HEK293 (cell line): Measurements from ENCODE around the gene DENND6B.

Experiments
- GLI4 ChIP-seq: fragments of 450-650 bp; formaldehyde crosslinking; IDR thresholded peaks from 2 replicates; pipeline ENCODE4 v1.5.1; 2016; ENCODE audit warnings: missing biosample characterization, missing genetic modification characterization
- IKZF3 ChIP-seq: fragments of 450-650 bp; IDR thresholded peaks from 2 replicates; pipeline ENCODE4 v1.5.0; 2018; ENCODE audit warnings: missing biosample characterization, mild to moderate bottlenecking, missing genetic modification characterization, moderate library complexity
- KLF1 ChIP-seq: fragments of 450-650 bp; formaldehyde crosslinking; IDR thresholded peaks from 2 replicates; pipeline ENCODE4 v1.5.1; 2016; ENCODE audit warnings: missing biosample characterization, missing genetic modification characterization
- KLF10 ChIP-seq: fragments of 450-650 bp; IDR thresholded peaks from 2 replicates; pipeline ENCODE4 v1.5.1; 2018; ENCODE audit warnings: missing biosample characterization, mild to moderate bottlenecking, missing genetic modification characterization
- KLF16 ChIP-seq: fragments of 450-650 bp; formaldehyde crosslinking; IDR thresholded peaks from 2 replicates; pipeline ENCODE4 v1.5.1; 2017; ENCODE audit warnings: missing biosample characterization, missing genetic modification characterization
- SP2 ChIP-seq: fragments of 450-650 bp; formaldehyde crosslinking; IDR thresholded peaks from 2 replicates; pipeline ENCODE4 v1.5.1; 2016; ENCODE audit warnings: missing biosample characterization, missing genetic modification characterization
- ZBTB21 ChIP-seq: fragments of 450-650 bp; formaldehyde crosslinking; IDR thresholded peaks from 2 replicates; pipeline ENCODE4 v1.5.1; 2017; ENCODE audit warnings: missing biosample characterization, missing genetic modification characterization
- ZNF10 ChIP-seq: fragments of 450-650 bp; formaldehyde crosslinking; IDR thresholded peaks from 2 replicates; pipeline ENCODE4 v1.5.1; 2017; ENCODE audit warnings: missing biosample characterization, missing genetic modification characterization
- ZNF112 ChIP-seq: fragments of 450-650 bp; formaldehyde crosslinking; IDR thresholded peaks from 2 replicates; pipeline ENCODE4 v1.5.0; 2017; ENCODE audit warnings: missing biosample characterization, missing genetic modification characterization
- ZNF121 ChIP-seq: fragments of 450-650 bp; formaldehyde crosslinking; IDR thresholded peaks from 2 replicates; pipeline ENCODE4 v1.5.1; 2016; ENCODE audit warnings: missing biosample characterization, missing genetic modification characterization
- ZNF138 ChIP-seq: fragments of 450-650 bp; formaldehyde crosslinking; IDR thresholded peaks from 2 replicates; pipeline ENCODE4 v1.5.1; 2016; ENCODE audit warnings: missing biosample characterization, missing genetic modification characterization, borderline replicate concordance
- ZNF140 ChIP-seq: fragments of 450-650 bp; formaldehyde crosslinking; IDR thresholded peaks from 2 replicates; pipeline ENCODE4 v1.5.1; 2016; ENCODE audit warnings: missing biosample characterization, missing genetic modification characterization
- ZNF175 ChIP-seq: fragments of 450-650 bp; formaldehyde crosslinking; IDR thresholded peaks from 2 replicates; pipeline ENCODE4 v1.5.1; 2016; ENCODE audit warnings: missing biosample characterization, missing genetic modification characterization
- ZNF19 ChIP-seq: fragments of 450-650 bp; formaldehyde crosslinking; IDR thresholded peaks from 2 replicates; pipeline ENCODE4; 2016; ENCODE audit warnings: missing biosample characterization, missing genetic modification characterization, low read depth
- ZNF202 ChIP-seq: fragments of 450-650 bp; formaldehyde crosslinking; IDR thresholded peaks from 2 replicates; pipeline ENCODE4 v1.5.1; 2016; ENCODE audit warnings: missing biosample characterization, missing genetic modification characterization, borderline replicate concordance
- ZNF239 ChIP-seq: fragments of 450-650 bp; formaldehyde crosslinking; IDR thresholded peaks from 2 replicates; pipeline ENCODE4 v1.5.1; 2016; ENCODE audit warnings: missing biosample characterization, missing genetic modification characterization
- ZNF24 ChIP-seq: fragments of 450-650 bp; formaldehyde crosslinking; IDR thresholded peaks from 2 replicates; pipeline ENCODE4 v1.5.1; 2016; ENCODE audit warnings: missing biosample characterization, missing genetic modification characterization
- ZNF302 ChIP-seq: fragments of 450-650 bp; formaldehyde crosslinking; IDR thresholded peaks from 2 replicates; pipeline ENCODE4 v1.5.1; 2016; ENCODE audit warnings: missing biosample characterization, missing genetic modification characterization, low read depth
- ZNF366 ChIP-seq: fragments of 450-650 bp; formaldehyde crosslinking; conservative IDR thresholded peaks from 2 replicates; pipeline ENCODE4 v1.5.1; 2016; ENCODE audit warnings: missing biosample characterization, missing genetic modification characterization
- ZNF433 ChIP-seq: fragments of 450-650 bp; formaldehyde crosslinking; IDR thresholded peaks from 2 replicates; pipeline ENCODE4 v1.5.1; 2016; ENCODE audit warnings: missing biosample characterization, missing genetic modification characterization, low read depth
- ZNF549 ChIP-seq: fragments of 450-650 bp; IDR thresholded peaks from 2 replicates; pipeline ENCODE4 v1.5.1; 2018; ENCODE audit warnings: missing biosample characterization, missing genetic modification characterization, mild to moderate bottlenecking, inconsistent platforms, moderate library complexity
- ZNF629 ChIP-seq: fragments of 450-650 bp; formaldehyde crosslinking; IDR thresholded peaks from 2 replicates; pipeline ENCODE4 v1.5.1; 2017; ENCODE audit warnings: missing biosample characterization, missing genetic modification characterization
- ZNF658 ChIP-seq: fragments of 450-650 bp; formaldehyde crosslinking; IDR thresholded peaks from 2 replicates; pipeline ENCODE4; 2016; ENCODE audit warnings: missing biosample characterization, missing genetic modification characterization
- TF ChIP-seq, protein P1 (sequence below): fragments of 450-650 bp; formaldehyde crosslinking; IDR thresholded peaks from 2 replicates; pipeline ENCODE4 v1.5.1; 2017; ENCODE audit warnings: missing biosample characterization, missing genetic modification characterization
- TF ChIP-seq, protein P2 (sequence below): fragments of 450-650 bp; formaldehyde crosslinking; IDR thresholded peaks from 2 replicates; pipeline ENCODE4 v1.5.1; 2016; ENCODE audit warnings: missing biosample characterization, missing genetic modification characterization, borderline replicate concordance
- TF ChIP-seq, protein P3 (sequence below): fragments of 450-650 bp; formaldehyde crosslinking; IDR thresholded peaks from 2 replicates; pipeline ENCODE4 v1.5.1; 2016; ENCODE audit warnings: missing biosample characterization, missing genetic modification characterization
- TF ChIP-seq, protein P4 (sequence below): fragments of 450-650 bp; formaldehyde crosslinking; IDR thresholded peaks from 2 replicates; pipeline ENCODE4 v1.5.1; 2016; ENCODE audit warnings: missing biosample characterization, missing genetic modification characterization, low read depth
- TF ChIP-seq, protein P5 (sequence below): fragments of 450-650 bp; formaldehyde crosslinking; IDR thresholded peaks from 2 replicates; pipeline ENCODE4 v1.5.1; 2017; ENCODE audit warnings: missing biosample characterization, missing genetic modification characterization

Gene DENND6B

DNA sequence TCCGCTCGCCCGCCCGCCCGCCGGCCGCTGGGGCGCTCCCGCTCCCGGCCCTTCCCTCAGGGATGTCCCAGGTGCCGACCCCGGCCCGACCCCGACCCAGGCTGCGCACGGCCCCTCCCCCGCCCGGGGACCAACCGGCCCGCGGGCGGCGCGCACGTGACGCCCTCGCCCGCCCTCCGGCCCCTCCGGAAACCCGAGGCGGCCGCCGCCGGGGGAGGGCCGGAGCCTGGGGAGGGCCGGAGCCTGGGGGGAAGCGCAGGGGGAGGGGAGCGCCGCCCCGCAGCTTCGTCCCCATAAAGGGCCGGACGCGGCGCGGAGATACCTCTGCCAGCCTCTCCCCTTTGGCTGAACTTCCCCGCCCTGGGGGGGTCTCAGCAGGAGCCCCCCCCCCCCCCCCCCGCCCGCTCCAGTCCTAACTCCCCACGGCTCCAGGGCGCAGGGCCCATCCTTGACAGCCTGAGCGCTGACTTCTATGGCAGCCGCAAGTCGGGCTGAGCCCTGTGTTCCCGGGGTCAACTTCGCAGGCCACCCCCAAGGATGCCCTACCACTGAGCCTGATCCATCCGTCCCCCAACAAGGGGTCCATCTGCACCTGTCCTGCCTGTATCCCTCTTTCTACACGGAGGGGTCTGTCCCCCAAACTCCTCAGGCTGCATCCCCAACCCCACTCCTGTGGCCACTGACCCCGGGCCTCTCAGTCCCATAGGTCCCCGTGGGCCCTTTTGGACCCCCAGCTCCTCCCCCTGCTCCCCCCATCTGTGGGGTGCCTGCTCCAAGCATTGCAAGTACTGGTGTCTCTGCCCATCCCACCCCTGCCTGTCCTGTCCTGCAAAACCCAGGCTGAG lies 65.0 kb downstream of the DENND6B start, which contains the start of gene MAPK12 (continued):
- TF ChIP-seq, protein P1, sequence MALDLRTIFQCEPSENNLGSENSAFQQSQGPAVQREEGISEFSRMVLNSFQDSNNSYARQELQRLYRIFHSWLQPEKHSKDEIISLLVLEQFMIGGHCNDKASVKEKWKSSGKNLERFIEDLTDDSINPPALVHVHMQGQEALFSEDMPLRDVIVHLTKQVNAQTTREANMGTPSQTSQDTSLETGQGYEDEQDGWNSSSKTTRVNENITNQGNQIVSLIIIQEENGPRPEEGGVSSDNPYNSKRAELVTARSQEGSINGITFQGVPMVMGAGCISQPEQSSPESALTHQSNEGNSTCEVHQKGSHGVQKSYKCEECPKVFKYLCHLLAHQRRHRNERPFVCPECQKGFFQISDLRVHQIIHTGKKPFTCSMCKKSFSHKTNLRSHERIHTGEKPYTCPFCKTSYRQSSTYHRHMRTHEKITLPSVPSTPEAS: no peak
- TF ChIP-seq ZNF121 (tag by site-specific recombination): no peak
- peak; percentile 44; the same call in 1 of the 2 replicates for TF ChIP-seq KLF10 (tag by site-specific recombination)
- no peak for TF ChIP-seq ZNF629 (tag by site-specific recombination)
- TF ChIP-seq ZNF433: no peak
- no peak for TF ChIP-seq KLF1 (tag by site-specific recombination)
- TF ChIP-seq SP2: peak; percentile 29; the same call in 1 of the 2 replicates
- TF ChIP-seq ZNF10: no peak
- TF ChIP-seq ZNF175 (tag by site-specific recombination): no peak
- no peak for TF ChIP-seq ZNF112 (tag by site-specific recombination)
- TF ChIP-seq, protein P2, sequence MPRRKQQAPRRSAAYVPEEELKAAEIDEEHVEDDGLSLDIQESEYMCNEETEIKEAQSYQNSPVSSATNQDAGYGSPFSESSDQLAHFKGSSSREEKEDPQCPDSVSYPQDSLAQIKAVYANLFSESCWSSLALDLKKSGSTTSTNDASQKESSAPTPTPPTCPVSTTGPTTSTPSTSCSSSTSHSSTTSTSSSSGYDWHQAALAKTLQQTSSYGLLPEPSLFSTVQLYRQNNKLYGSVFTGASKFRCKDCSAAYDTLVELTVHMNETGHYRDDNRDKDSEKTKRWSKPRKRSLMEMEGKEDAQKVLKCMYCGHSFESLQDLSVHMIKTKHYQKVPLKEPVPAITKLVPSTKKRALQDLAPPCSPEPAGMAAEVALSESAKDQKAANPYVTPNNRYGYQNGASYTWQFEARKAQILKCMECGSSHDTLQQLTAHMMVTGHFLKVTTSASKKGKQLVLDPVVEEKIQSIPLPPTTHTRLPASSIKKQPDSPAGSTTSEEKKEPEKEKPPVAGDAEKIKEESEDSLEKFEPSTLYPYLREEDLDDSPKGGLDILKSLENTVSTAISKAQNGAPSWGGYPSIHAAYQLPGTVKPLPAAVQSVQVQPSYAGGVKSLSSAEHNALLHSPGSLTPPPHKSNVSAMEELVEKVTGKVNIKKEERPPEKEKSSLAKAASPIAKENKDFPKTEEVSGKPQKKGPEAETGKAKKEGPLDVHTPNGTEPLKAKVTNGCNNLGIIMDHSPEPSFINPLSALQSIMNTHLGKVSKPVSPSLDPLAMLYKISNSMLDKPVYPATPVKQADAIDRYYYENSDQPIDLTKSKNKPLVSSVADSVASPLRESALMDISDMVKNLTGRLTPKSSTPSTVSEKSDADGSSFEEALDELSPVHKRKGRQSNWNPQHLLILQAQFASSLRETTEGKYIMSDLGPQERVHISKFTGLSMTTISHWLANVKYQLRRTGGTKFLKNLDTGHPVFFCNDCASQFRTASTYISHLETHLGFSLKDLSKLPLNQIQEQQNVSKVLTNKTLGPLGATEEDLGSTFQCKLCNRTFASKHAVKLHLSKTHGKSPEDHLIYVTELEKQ (tag by site-specific recombination): no peak
- no peak for TF ChIP-seq ZNF302 (tag by site-specific recombination)
- TF ChIP-seq, protein P3, sequence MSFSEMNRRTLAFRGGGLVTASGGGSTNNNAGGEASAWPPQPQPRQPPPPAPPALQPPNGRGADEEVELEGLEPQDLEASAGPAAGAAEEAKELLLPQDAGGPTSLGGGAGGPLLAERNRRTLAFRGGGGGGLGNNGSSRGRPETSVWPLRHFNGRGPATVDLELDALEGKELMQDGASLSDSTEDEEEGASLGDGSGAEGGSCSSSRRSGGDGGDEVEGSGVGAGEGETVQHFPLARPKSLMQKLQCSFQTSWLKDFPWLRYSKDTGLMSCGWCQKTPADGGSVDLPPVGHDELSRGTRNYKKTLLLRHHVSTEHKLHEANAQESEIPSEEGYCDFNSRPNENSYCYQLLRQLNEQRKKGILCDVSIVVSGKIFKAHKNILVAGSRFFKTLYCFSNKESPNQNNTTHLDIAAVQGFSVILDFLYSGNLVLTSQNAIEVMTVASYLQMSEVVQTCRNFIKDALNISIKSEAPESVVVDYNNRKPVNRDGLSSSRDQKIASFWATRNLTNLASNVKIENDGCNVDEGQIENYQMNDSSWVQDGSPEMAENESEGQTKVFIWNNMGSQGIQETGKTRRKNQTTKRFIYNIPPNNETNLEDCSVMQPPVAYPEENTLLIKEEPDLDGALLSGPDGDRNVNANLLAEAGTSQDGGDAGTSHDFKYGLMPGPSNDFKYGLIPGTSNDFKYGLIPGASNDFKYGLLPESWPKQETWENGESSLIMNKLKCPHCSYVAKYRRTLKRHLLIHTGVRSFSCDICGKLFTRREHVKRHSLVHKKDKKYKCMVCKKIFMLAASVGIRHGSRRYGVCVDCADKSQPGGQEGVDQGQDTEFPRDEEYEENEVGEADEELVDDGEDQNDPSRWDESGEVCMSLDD (tag by site-specific recombination): peak; percentile 91
- TF ChIP-seq ZNF19 (tag by site-specific recombination): no peak
- no peak for TF ChIP-seq ZNF549 (tag by site-specific recombination)
- no peak for TF ChIP-seq GLI4 (tag by site-specific recombination)
- TF ChIP-seq ZBTB21 (tag by site-specific recombination): no peak
- TF ChIP-seq, protein P4, sequence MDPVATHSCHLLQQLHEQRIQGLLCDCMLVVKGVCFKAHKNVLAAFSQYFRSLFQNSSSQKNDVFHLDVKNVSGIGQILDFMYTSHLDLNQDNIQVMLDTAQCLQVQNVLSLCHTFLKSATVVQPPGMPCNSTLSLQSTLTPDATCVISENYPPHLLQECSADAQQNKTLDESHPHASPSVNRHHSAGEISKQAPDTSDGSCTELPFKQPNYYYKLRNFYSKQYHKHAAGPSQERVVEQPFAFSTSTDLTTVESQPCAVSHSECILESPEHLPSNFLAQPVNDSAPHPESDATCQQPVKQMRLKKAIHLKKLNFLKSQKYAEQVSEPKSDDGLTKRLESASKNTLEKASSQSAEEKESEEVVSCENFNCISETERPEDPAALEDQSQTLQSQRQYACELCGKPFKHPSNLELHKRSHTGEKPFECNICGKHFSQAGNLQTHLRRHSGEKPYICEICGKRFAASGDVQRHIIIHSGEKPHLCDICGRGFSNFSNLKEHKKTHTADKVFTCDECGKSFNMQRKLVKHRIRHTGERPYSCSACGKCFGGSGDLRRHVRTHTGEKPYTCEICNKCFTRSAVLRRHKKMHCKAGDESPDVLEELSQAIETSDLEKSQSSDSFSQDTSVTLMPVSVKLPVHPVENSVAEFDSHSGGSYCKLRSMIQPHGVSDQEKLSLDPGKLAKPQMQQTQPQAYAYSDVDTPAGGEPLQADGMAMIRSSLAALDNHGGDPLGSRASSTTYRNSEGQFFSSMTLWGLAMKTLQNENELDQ (tag by site-specific recombination): no peak
- TF ChIP-seq ZNF658 (tag by site-specific recombination): no peak
- TF ChIP-seq ZNF366: no peak
- TF ChIP-seq IKZF3 (tag by site-specific recombination): 0 out of 2 replicates have a peak, but pooled peaks have one; percentile 32
- TF ChIP-seq ZNF202 (tag by site-specific recombination): no peak
- no peak for TF ChIP-seq ZNF239 (tag by site-specific recombination)
- TF ChIP-seq, protein P5, sequence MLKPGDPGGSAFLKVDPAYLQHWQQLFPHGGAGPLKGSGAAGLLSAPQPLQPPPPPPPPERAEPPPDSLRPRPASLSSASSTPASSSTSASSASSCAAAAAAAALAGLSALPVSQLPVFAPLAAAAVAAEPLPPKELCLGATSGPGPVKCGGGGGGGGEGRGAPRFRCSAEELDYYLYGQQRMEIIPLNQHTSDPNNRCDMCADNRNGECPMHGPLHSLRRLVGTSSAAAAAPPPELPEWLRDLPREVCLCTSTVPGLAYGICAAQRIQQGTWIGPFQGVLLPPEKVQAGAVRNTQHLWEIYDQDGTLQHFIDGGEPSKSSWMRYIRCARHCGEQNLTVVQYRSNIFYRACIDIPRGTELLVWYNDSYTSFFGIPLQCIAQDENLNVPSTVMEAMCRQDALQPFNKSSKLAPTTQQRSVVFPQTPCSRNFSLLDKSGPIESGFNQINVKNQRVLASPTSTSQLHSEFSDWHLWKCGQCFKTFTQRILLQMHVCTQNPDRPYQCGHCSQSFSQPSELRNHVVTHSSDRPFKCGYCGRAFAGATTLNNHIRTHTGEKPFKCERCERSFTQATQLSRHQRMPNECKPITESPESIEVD (tag by site-specific recombination): no peak
- TF ChIP-seq KLF16 (tag by site-specific recombination): no peak
- no peak for TF ChIP-seq ZNF140
- no peak for TF ChIP-seq ZNF24 (tag by site-specific recombination)
- no peak for TF ChIP-seq ZNF138 (tag by site-specific recombination)
